Uterus (tissue), 2 donors: ENCODE data around the gene RTP2.

Source experiments
- CTCF ChIP-seq, 4 experiments: fragments of 200-600 bp in 2 of 4; fragments of 450-650 bp in 2 of 4; sonication (generic) in 2 of 4; IDR thresholded peaks; one replicate each; pipeline ENCODE4 v1.5.1; 2016 to 2019; ENCODE audit warnings: antibody characterized with exemption in 4 of 4, mild to moderate bottlenecking in 2 of 4, moderate library complexity in 1 of 4
- POLR2A ChIP-seq, 2 donors: fragments of 450-650 bp; IDR thresholded peaks; one replicate each; pipeline ENCODE4 v1.6.1; 2016; ENCODE audit warnings: antibody characterized with exemption in 2 of 2, mild to moderate bottlenecking in 1 of 2, moderate library complexity in 1 of 2

DNA sequence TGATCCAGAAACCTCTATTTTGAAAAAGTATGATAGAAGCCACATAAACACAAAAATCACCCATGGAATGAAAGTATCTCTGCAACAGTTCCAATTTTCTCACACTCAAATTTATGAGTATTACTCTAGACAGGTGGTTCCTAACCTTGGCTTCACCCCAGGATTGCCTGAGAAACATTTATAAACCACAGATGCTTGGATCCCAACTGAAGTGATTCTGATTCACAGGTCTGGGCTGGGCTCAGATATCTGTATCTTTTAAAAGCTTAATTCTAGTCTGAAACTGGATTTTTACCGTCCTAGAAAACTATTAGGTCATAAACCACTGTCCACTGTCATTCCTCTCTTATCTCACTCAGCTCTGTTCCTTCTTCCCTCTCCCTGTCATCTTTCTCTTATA is 24.8 kb downstream of the RTP2 start:
- TF ChIP-seq CTCF (IDR thresholded peaks at IDR 0.05): no peak
- no peak for TF ChIP-seq POLR2A (IDR thresholded peaks at IDR 0.05)
